Stimulated activated CD8-positive, alpha-beta memory T cell treated with anti-CD3 and anti-CD28 coated beads, Interleukin-4, amount 100 ng/mL, for 4 hours (primary cell): ENCODE data around the gene SSTR5.

Source experiments
- DNase-seq, 2 donors: peaks; one replicate each; pipeline ENCODE4 v3.0.0-alpha.2; 2020; ENCODE audit warnings: low read depth in 2 of 2, low spot score in 1 of 2

Gene SSTR5

GRCh38 chr16:1039762-1040161, 32.8 kb upstream of the SSTR5 start:
- no peak for DNase-seq

GRCh38 chr16:1040346-1040745, 32.2 kb upstream of the SSTR5 start:
- DNase-seq, result no peak

- no peak for DNase-seq
Measured at GRCh38 chr16:1042049-1042744, 30.4 kb upstream of the SSTR5 start.

- no peak for DNase-seq
Measured at GRCh38 chr16:1042866-1043265, 29.7 kb upstream of the SSTR5 start.

GRCh38 chr16:1043881-1044451, 28.6 kb upstream of the SSTR5 start:
- DNase-seq, result no peak

- DNase-seq, result no peak
Measured at GRCh38 chr16:1044460-1045309, 27.9 kb upstream of the SSTR5 start.

GRCh38 chr16:1045310-1045992, 27.1 kb upstream of the SSTR5 start:
- DNase-seq, result no peak

GRCh38 chr16:1045993-1046911, 26.3 kb upstream of the SSTR5 start:
- DNase-seq, result no peak

- no peak for DNase-seq
Measured at GRCh38 chr16:1047123-1047522, 25.4 kb upstream of the SSTR5 start.

- no peak for DNase-seq
Measured at GRCh38 chr16:1047801-1048200, 24.7 kb upstream of the SSTR5 start.

GRCh38 chr16:1048442-1049112, 24.0 kb upstream of the SSTR5 start:
- no peak for DNase-seq

GRCh38 chr16:1049113-1049975, 23.2 kb upstream of the SSTR5 start:
- DNase-seq, result no peak

- no peak for DNase-seq
Measured at GRCh38 chr16:1049976-1050247, 22.6 kb upstream of the SSTR5 start.

- DNase-seq, result no peak
Measured at GRCh38 chr16:1050516-1050915, 22.0 kb upstream of the SSTR5 start.

- no peak for DNase-seq
Measured at GRCh38 chr16:1050921-1051320, 21.6 kb upstream of the SSTR5 start.

- no peak for DNase-seq
Measured at GRCh38 chr16:1051446-1051845, 21.1 kb upstream of the SSTR5 start.

- no peak for DNase-seq
Measured at GRCh38 chr16:1052721-1053120, 19.8 kb upstream of the SSTR5 start.

GRCh38 chr16:1053121-1053521, 19.4 kb upstream of the SSTR5 start:
- no peak for DNase-seq

GRCh38 chr16:1053700-1054368, 18.7 kb upstream of the SSTR5 start:
- no peak for DNase-seq
